B cell (primary cell): ENCODE measurements around the gene CCNL1. TPM values are rescaled to one million over a fixed set of nuclear protein-coding genes. Genes with fewer than 3 reads are reported as not detected.

ENCODE experiments used
- ATAC-seq: fragments of 200-7000 bp; cut with Tn5 transposase; one replicate; pipeline ENCODE4 v1.10.0; 2021; ENCODE audit warnings: low read depth, mild to moderate bottlenecking, moderate number of reproducible peaks, moderate library complexity
- CTCF ChIA-PET: fragments of 350-600 bp; sonication (Branson Sonifier 250); formaldehyde crosslinking; loops from one replicate; lab custom pipeline; 2021; ENCODE audit warnings: antibody characterized with exemption, inconsistent platforms; lab: Charles Lee
- POLR2A ChIA-PET: fragments of 350-600 bp; sonication (Branson Sonifier 250); formaldehyde crosslinking; loops from one replicate; lab custom pipeline; 2021; ENCODE audit warnings: antibody characterized with exemption; lab: Charles Lee
- DNase-seq: peaks from one replicate; pipeline ENCODE4 v3.0.0; 2013
- H2AFZ ChIP-seq: 2 replicates; pipeline ENCODE4 v1.6.1; 2012; ENCODE audit warnings: mild to moderate bottlenecking, low read depth, low read length; ENCODE audit not compliant: insufficient read depth, poor library complexity, severe bottlenecking
- H3K27ac ChIP-seq, 2 donors: 1 replicate in 1 of 2; 2 replicates in 1 of 2; pipeline ENCODE4 v1.5.1; 2012 to 2013; ENCODE audit warnings: low read length in 2 of 2, mild to moderate bottlenecking in 2 of 2, moderate library complexity in 1 of 2
- H3K27me3 ChIP-seq, 4 experiments: fragments of 200-600 bp in 1 of 4; sonication (generic) in 1 of 4; replicated peaks in 1 of 4; 1 replicate in 2 of 4; 2 replicates in 2 of 4; pipeline versions ENCODE4 v1.6.1 to v1.7.0; 2013 to 2016; ENCODE audit warnings: low read length in 3 of 4, mild to moderate bottlenecking in 2 of 4, mixed read lengths in 1 of 4, moderate library complexity in 1 of 4; ENCODE audit not compliant: insufficient read depth in 4 of 4, control insufficient read depth in 3 of 4; ENCODE audit errors: control extremely low read depth in 1 of 4
- H3K36me3 ChIP-seq, 2 experiments: replicated peaks in 1 of 2; 1 replicate in 1 of 2; 2 replicates in 1 of 2; pipeline versions ENCODE4 v1.6.1 to v1.7.1; 2013; ENCODE audit warnings: low read length in 1 of 2; ENCODE audit not compliant: insufficient read depth in 2 of 2, control insufficient read depth in 1 of 2; ENCODE audit errors: control extremely low read depth in 1 of 2, extremely low read depth in 1 of 2
- H3K4me1 ChIP-seq, 2 donors: fragments of 200-600 bp in 1 of 2; sonication (generic) in 1 of 2; 1 replicate in 1 of 2; 2 replicates in 1 of 2; pipeline versions ENCODE4 v1.5.1 to v1.6.1; 2013 to 2017; ENCODE audit warnings: low read length in 2 of 2; ENCODE audit not compliant: control insufficient read depth in 2 of 2, insufficient read depth in 2 of 2
- H3K4me2 ChIP-seq: replicated peaks from 2 replicates; pipeline ENCODE3; 2012; ENCODE audit warnings: mild to moderate bottlenecking, low read depth, low read length; ENCODE audit not compliant: poor library complexity, severe bottlenecking
- H3K4me3 ChIP-seq, 5 experiments: fragments of 200-600 bp in 1 of 5; sonication (generic) in 1 of 5; 1 replicate in 3 of 5; 2 replicates in 2 of 5; pipeline versions ENCODE4 v1.5.1 to v1.7.0; 2011 to 2016; ENCODE audit warnings: low read length in 4 of 5, mild to moderate bottlenecking in 4 of 5, low read depth in 2 of 5, control low read depth in 1 of 5, moderate library complexity in 1 of 5; ENCODE audit not compliant: insufficient read depth in 1 of 5; ENCODE audit errors: control extremely low read depth in 1 of 5, extremely low read depth in 1 of 5
- H3K79me2 ChIP-seq: fragments of 200-600 bp; sonication (generic); one replicate; pipeline ENCODE4 v1.6.0; 2016; ENCODE audit warnings: low read length; ENCODE audit not compliant: control insufficient read depth, insufficient read depth
- H3K9ac ChIP-seq: fragments of 200-600 bp; sonication (generic); 2 replicates; pipeline ENCODE4 v1.6.1; 2017; ENCODE audit warnings: mild to moderate bottlenecking, low read length, moderate library complexity
- H3K9me3 ChIP-seq, 3 donors: one replicate each; pipeline versions ENCODE4 v1.6.1 to v1.7.1; 2013; ENCODE audit warnings: low read length in 2 of 3; ENCODE audit not compliant: control insufficient read depth in 2 of 3, insufficient read depth in 1 of 3; ENCODE audit errors: control extremely low read depth in 1 of 3
- H4K20me1 ChIP-seq: 2 replicates; pipeline ENCODE4 v1.6.0; 2012; ENCODE audit warnings: mild to moderate bottlenecking, low read length; ENCODE audit not compliant: insufficient read depth, control insufficient read depth, poor library complexity, severe bottlenecking
- H3K27ac Mint-ChIP-seq: one replicate; pipeline ENCODE4 v1.8.0; 2021; ENCODE audit warnings: mixed read lengths
- H3K27me3 Mint-ChIP-seq: one replicate; pipeline ENCODE4 v1.8.0; 2021; ENCODE audit warnings: mixed read lengths
- H3K4me1 Mint-ChIP-seq: one replicate; pipeline ENCODE4 v1.8.0; 2021; ENCODE audit warnings: mixed read lengths
- H3K4me3 Mint-ChIP-seq: one replicate; pipeline ENCODE4 v1.8.0; 2021; ENCODE audit warnings: mixed read lengths
- H3K9me3 Mint-ChIP-seq: one replicate; pipeline ENCODE4 v1.8.0; 2022; ENCODE audit warnings: mixed read lengths; ENCODE audit not compliant: insufficient read depth
- CTCF ChIP-seq: fragments of 200-600 bp; IDR thresholded peaks from one replicate; pipeline ENCODE4 v1.8.0; 2022; ENCODE audit warnings: antibody characterized with exemption, mild to moderate bottlenecking
- EZH2 ChIP-seq: IDR thresholded peaks from 2 replicates; pipeline ENCODE4 v1.6.1; 2012; ENCODE audit warnings: borderline replicate concordance, low read depth, mild to moderate bottlenecking, moderate library complexity, low read length; ENCODE audit not compliant: insufficient read depth, poor library complexity, severe bottlenecking
- WGBS: methylation state at CpG from one replicate; pipeline ENCODE4 v1.1.5; 2013; ENCODE audit warnings: missing lambda C conversion rate; ENCODE audit not compliant: insufficient coverage; 5-methylcytosine and 5-hydroxymethylcytosine counted together
- intact Hi-C: fragments of 100-400 bp; cut with micrococcal nuclease; formaldehyde crosslinking; loops from one replicate; pipeline ENCODE4 v1.10.0; 2022
- polyA plus RNA-seq: library from polyadenylated mRNA; depleted of rRNA; stranded (reverse); fragments of >200 nt; gene quantifications from 2 replicates; pipeline ENCODE4 v1.2.3, GENCODE V29; 2012
- total RNA-seq, 2 donors: library from RNA; stranded (reverse); fragments of 120-200 nt in 1 of 2; gene quantifications; 1 replicate in 1 of 2; 2 replicates in 1 of 2; pipeline versions ENCODE4 v1.2.3 to v1.2.4, GENCODE V29; 2013 to 2022

CCNL1 gene
- total and polyA plus RNA-seq, 2 donors (not counting 1 experiment from before 2014, with no cell fraction given): 322 to 655 TPM

GRCh38 chr3:157167371-157168042 is 7.6 kb upstream of the CCNL1 start:
- POLR2A ChIA-PET: no interaction called here
- intact Hi-C loops: no loop called here
- no peak overlapping the region for H3K4me2 ChIP-seq
- no peak overlapping the region for H3K27ac Mint-ChIP-seq
- H3K4me3 ChIP-seq: no peak overlapping the region
- CTCF ChIA-PET: no interaction called here
- no peak for TF ChIP-seq EZH2
- TF ChIP-seq CTCF: no peak
- H3K4me1 ChIP-seq: peaks cover 4 to 5% of the 10 kb centered on the region in 2 donors
- H3K9me3 ChIP-seq: no peaks in the 10 kb centered on the region
- 82% methylated on average over 3 of the region's 5 CpGs for WGBS
- DNase-seq (no peak), ATAC-seq (no peak)
- no peaks in the 10 kb centered on the region for H3K27me3 ChIP-seq
- H2AFZ ChIP-seq: no peak overlapping the region
- no peaks in the 10 kb centered on the region for H3K27me3 Mint-ChIP-seq
- H4K20me1 ChIP-seq: no peaks in the 10 kb centered on the region
- peaks cover 7% of the 10 kb centered on the region for H3K4me1 Mint-ChIP-seq
- no peak overlapping the region for H3K4me3 Mint-ChIP-seq
- H3K79me2 ChIP-seq: peaks cover 16% of the 10 kb centered on the region
- H3K9me3 Mint-ChIP-seq: no peaks in the 10 kb centered on the region
- H3K36me3 ChIP-seq: peaks cover 0 to 2% of the 10 kb centered on the region in 2 experiments
- no peak overlapping the region for H3K9ac ChIP-seq
- H3K27ac ChIP-seq: no peak overlapping the region

DNA sequence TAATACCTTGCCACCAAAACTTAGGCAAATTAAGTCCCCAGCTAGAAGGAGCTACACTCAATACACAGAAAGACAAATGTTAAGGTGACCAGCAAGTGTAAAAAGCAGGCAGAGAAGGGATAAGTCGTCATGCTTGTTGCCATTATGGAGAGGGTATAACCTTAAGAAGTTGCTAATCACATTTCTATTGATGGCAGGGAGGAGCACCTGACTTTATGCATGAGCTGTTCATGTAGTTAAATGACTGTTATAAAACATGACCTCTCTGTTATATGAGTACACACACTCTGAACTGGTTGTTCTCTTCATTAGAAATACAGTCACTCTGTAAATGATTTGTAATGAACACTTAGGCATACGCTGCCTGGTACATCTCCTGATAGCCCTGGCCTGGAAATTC is 6.6 kb upstream of the CCNL1 start:
- H3K4me3 Mint-ChIP-seq: no peak overlapping the region
- H3K4me1 Mint-ChIP-seq: peaks cover 9% of the 10 kb centered on the region
- no peak overlapping the region for H3K27ac ChIP-seq
- no peaks in the 10 kb centered on the region for H3K9me3 Mint-ChIP-seq
- 59% methylated on average over 2 of the region's 2 CpGs for WGBS
- no peaks in the 10 kb centered on the region for H3K27me3 ChIP-seq
- peaks cover 0 to 2% of the 10 kb centered on the region in 2 experiments for H3K36me3 ChIP-seq
- TF ChIP-seq EZH2: no peak
- no peak for TF ChIP-seq CTCF
- H3K27me3 Mint-ChIP-seq: no peaks in the 10 kb centered on the region
- no peaks in the 10 kb centered on the region for H4K20me1 ChIP-seq
- DNase-seq: no peak
- intact Hi-C loops: no loop called here
- H3K27ac Mint-ChIP-seq: no peak overlapping the region
- CTCF ChIA-PET: no interaction called here
- H3K4me3 ChIP-seq: no peak overlapping the region
- no peaks in the 10 kb centered on the region for H3K9me3 ChIP-seq
- H3K4me1 ChIP-seq: peaks cover 5 to 8% of the 10 kb centered on the region in 2 donors
- H3K4me2 ChIP-seq: no peak overlapping the region
- no peak for ATAC-seq
- peaks cover 16% of the 10 kb centered on the region for H3K79me2 ChIP-seq
- no peak overlapping the region for H2AFZ ChIP-seq
- no peak overlapping the region for H3K9ac ChIP-seq
- POLR2A ChIA-PET: no interaction called here
